H9 (cell line): ENCODE measurements around the gene RASAL1. TPM values are rescaled to one million over a fixed set of nuclear protein-coding genes. Genes with fewer than 3 reads are reported as not detected.

Source experiments
- DNase-seq: peaks from one replicate; pipeline ENCODE4 v3.0.0-alpha.2; 2017
- H2AFZ ChIP-seq: one replicate; pipeline ENCODE4 v1.6.1; 2013; ENCODE audit warnings: mild to moderate bottlenecking, low read length, control low read depth, moderate library complexity
- H2AK5ac ChIP-seq: 2 replicates; pipeline ENCODE4 v1.6.1; 2013; ENCODE audit warnings: low read length, control low read depth, mixed read lengths; ENCODE audit not compliant: insufficient read length
- H2BK120ac ChIP-seq: one replicate; pipeline ENCODE4 v1.6.1; 2013; ENCODE audit warnings: low read depth, mild to moderate bottlenecking, low read length, control low read depth, inconsistent platforms; ENCODE audit not compliant: poor library complexity, severe bottlenecking
- H2BK12ac ChIP-seq: 2 replicates; pipeline ENCODE4 v1.6.1; 2013; ENCODE audit warnings: low read length, control low read depth, mixed read lengths, low read depth; ENCODE audit not compliant: insufficient read length
- H2BK15ac ChIP-seq: 2 replicates; pipeline ENCODE4 v1.6.1; 2013; ENCODE audit warnings: low read depth, low read length, control low read depth
- H2BK20ac ChIP-seq: one replicate; pipeline ENCODE4 v1.6.1; 2013; ENCODE audit warnings: low read depth, mild to moderate bottlenecking, low read length, control low read depth, inconsistent platforms; ENCODE audit not compliant: poor library complexity, severe bottlenecking
- H2BK5ac ChIP-seq: 2 replicates; pipeline ENCODE4 v1.6.1; 2013; ENCODE audit warnings: low read length, control low read depth, mixed read lengths; ENCODE audit not compliant: insufficient read length
- H3K14ac ChIP-seq: 2 replicates; pipeline ENCODE4 v1.6.1; 2013; ENCODE audit warnings: low read length, control low read depth; ENCODE audit not compliant: insufficient read depth
- H3K18ac ChIP-seq: 2 replicates; pipeline ENCODE4 v1.6.1; 2013; ENCODE audit warnings: low read depth, mild to moderate bottlenecking, mixed read lengths, low read length, control low read depth; ENCODE audit not compliant: insufficient read length
- H3K23ac ChIP-seq: 2 replicates; pipeline ENCODE4 v1.6.1; 2013; ENCODE audit warnings: low read length, control low read depth, mixed read lengths, low read depth; ENCODE audit not compliant: insufficient read length
- H3K23me2 ChIP-seq: 2 replicates; pipeline ENCODE4 v1.6.1; 2013; ENCODE audit warnings: low read depth, mild to moderate bottlenecking, mixed read lengths, low read length, control low read depth; ENCODE audit not compliant: insufficient read length, poor library complexity, severe bottlenecking
- H3K27ac ChIP-seq: 2 replicates; pipeline ENCODE4 v1.5.1; 2013; ENCODE audit warnings: low read length, control low read depth, mixed read lengths, low read depth; ENCODE audit not compliant: insufficient read length
- H3K27me3 ChIP-seq: 2 replicates; pipeline ENCODE4 v1.6.1; 2013; ENCODE audit warnings: low read length, control low read depth, inconsistent platforms; ENCODE audit not compliant: insufficient read depth
- H3K4ac ChIP-seq: 2 replicates; pipeline ENCODE4 v1.6.1; 2013; ENCODE audit warnings: low read depth, mild to moderate bottlenecking, control low read depth, inconsistent platforms, low read length, moderate library complexity
- H3K4me1 ChIP-seq: 2 replicates; pipeline ENCODE4 v1.6.1; 2013; ENCODE audit warnings: low read length, control low read depth, inconsistent platforms; ENCODE audit not compliant: insufficient read depth
- H3K4me2 ChIP-seq: 2 replicates; pipeline ENCODE4 v1.6.1; 2013; ENCODE audit warnings: low read length, control low read depth, mixed read lengths; ENCODE audit not compliant: insufficient read length, insufficient read depth
- H3K56ac ChIP-seq: 2 replicates; pipeline ENCODE4 v1.6.1; 2013; ENCODE audit warnings: low read depth, mild to moderate bottlenecking, mixed read lengths, low read length, control low read depth; ENCODE audit not compliant: insufficient read length
- H3K79me1 ChIP-seq: 2 replicates; pipeline ENCODE4 v1.6.1; 2013; ENCODE audit warnings: low read depth, mild to moderate bottlenecking, moderate library complexity, low read length, control low read depth, inconsistent platforms; ENCODE audit not compliant: insufficient read depth, poor library complexity, severe bottlenecking
- H3K79me2 ChIP-seq: 2 replicates; pipeline ENCODE4 v1.6.1; 2013; ENCODE audit warnings: low read length, control low read depth, inconsistent platforms; ENCODE audit not compliant: insufficient read depth
- H3K9ac ChIP-seq: 2 replicates; pipeline ENCODE4 v1.6.1; 2013; ENCODE audit warnings: low read length, control low read depth, mixed read lengths; ENCODE audit not compliant: insufficient read length; ENCODE audit errors: extremely low read depth
- H3K9me3 ChIP-seq: one replicate; pipeline ENCODE4 v1.6.1; 2013; ENCODE audit warnings: low read depth, low read length, inconsistent platforms; ENCODE audit not compliant: control insufficient read depth
- H3T11ph ChIP-seq: one replicate; pipeline ENCODE4 v1.6.1; 2013; ENCODE audit warnings: mild to moderate bottlenecking, low read length, control low read depth, inconsistent platforms
- H4K20me1 ChIP-seq: one replicate; pipeline ENCODE4 v1.6.1; 2013; ENCODE audit not compliant: control insufficient read depth, insufficient read length, insufficient read depth
- H4K5ac ChIP-seq: 2 replicates; pipeline ENCODE4 v1.6.1; 2013; ENCODE audit warnings: low read depth, mild to moderate bottlenecking, mixed read lengths, low read length, control low read depth; ENCODE audit not compliant: insufficient read length
- H4K8ac ChIP-seq: replicated peaks from 2 replicates; pipeline ENCODE4 v1.6.1; 2013; ENCODE audit warnings: low read length, control low read depth, mixed read lengths, low read depth; ENCODE audit not compliant: insufficient read length
- H4K91ac ChIP-seq: 2 replicates; pipeline ENCODE4 v1.6.1; 2013; ENCODE audit warnings: low read depth, mild to moderate bottlenecking, moderate library complexity, mixed read lengths, low read length, control low read depth; ENCODE audit not compliant: insufficient read length
- H3K27ac Mint-ChIP-seq, 3 experiments: 2 replicates in 2 of 3; 3 replicates in 1 of 3; pipeline ENCODE4 v1.8.0; 2020 to 2021; ENCODE audit warnings: mixed read lengths in 3 of 3, mild to moderate bottlenecking in 1 of 3, moderate library complexity in 1 of 3
- H3K27me3 Mint-ChIP-seq: 2 replicates; pipeline ENCODE4 v1.8.0; 2021; ENCODE audit warnings: low read depth, mild to moderate bottlenecking, moderate library complexity, mixed read lengths
- H3K36me3 Mint-ChIP-seq, 3 experiments: 2 replicates in 2 of 3; 3 replicates in 1 of 3; pipeline ENCODE4 v1.8.0; 2020 to 2021; ENCODE audit warnings: low read depth in 3 of 3, mixed read lengths in 3 of 3; ENCODE audit not compliant: insufficient read depth in 1 of 3
- H3K4me1 Mint-ChIP-seq, 2 experiments: 2 replicates each; pipeline ENCODE4 v1.8.0; 2020; ENCODE audit warnings: mixed read lengths in 2 of 2
- H3K4me3 Mint-ChIP-seq, 2 experiments: 2 replicates in 1 of 2; 3 replicates in 1 of 2; pipeline ENCODE4 v1.8.0; 2020 to 2021; ENCODE audit warnings: mild to moderate bottlenecking in 2 of 2, mixed read lengths in 2 of 2, moderate library complexity in 1 of 2
- H3K9me3 Mint-ChIP-seq, 2 experiments: 2 replicates in 1 of 2; 3 replicates in 1 of 2; pipeline ENCODE4 v1.8.0; 2020; ENCODE audit warnings: mild to moderate bottlenecking in 2 of 2, mixed read lengths in 2 of 2, moderate library complexity in 1 of 2
- CTCF ChIP-seq: fragments of 200-600 bp; sonication (generic); conservative IDR thresholded peaks from 3 replicates; pipeline ENCODE4 v1.8.0; 2021; ENCODE audit warnings: antibody characterized with exemption, mild to moderate bottlenecking
- WGBS: extraction: QIAGEN DNeasy Blood & Tissue Kit; methylation state at CpG from one replicate; pipeline ENCODE4 v1.1.7; 2013; ENCODE audit warnings: missing lambda C conversion rate, low lambda C conversion rate, mixed read lengths; ENCODE audit not compliant: insufficient read length; ENCODE audit errors: extremely low coverage; 5-methylcytosine and 5-hydroxymethylcytosine counted together
- total RNA-seq: library from RNA; stranded (reverse); gene quantifications from 2 replicates; pipeline ENCODE4 v1.2.1, GENCODE V29; 2021

The RASAL1 gene
- total RNA-seq, 1 experiment from 2014 or later: 2.3 TPM

- H3K56ac ChIP-seq: no peak overlapping the region
- H3K4me2 ChIP-seq: no peak overlapping the region
- no peak overlapping the region for H3K9ac ChIP-seq
- H3K18ac ChIP-seq: no peak overlapping the region
- H3T11ph ChIP-seq: no peak overlapping the region
- H3K9me3 Mint-ChIP-seq: no peaks in the 10 kb centered on the region; a peak in 1 of 5 replicates
- no peak overlapping the region for H4K8ac ChIP-seq
- DNase-seq: no peak
- H3K36me3 Mint-ChIP-seq: no peaks in the 10 kb centered on the region
- H3K27me3 Mint-ChIP-seq: peaks cover 17% of the 10 kb centered on the region
- H2AK5ac ChIP-seq: no peak overlapping the region
- no peak overlapping the region for H2BK120ac ChIP-seq
- no peak overlapping the region for H2BK15ac ChIP-seq
- H3K4me3 Mint-ChIP-seq: peak overlapping the region in 1 of 2 experiments; percentile 3; a peak in 2 of 5 replicates
- H3K23me2 ChIP-seq: peaks cover 2% of the 10 kb centered on the region
- no peak overlapping the region for H2BK20ac ChIP-seq
- TF ChIP-seq CTCF: no peak
- H3K4me1 Mint-ChIP-seq: peaks cover 18 to 36% of the 10 kb centered on the region in 2 experiments
- H3K79me2 ChIP-seq: no peaks in the 10 kb centered on the region
- no peak overlapping the region for H3K27ac ChIP-seq
- no peaks in the 10 kb centered on the region for H4K20me1 ChIP-seq
- H2BK12ac ChIP-seq: no peak overlapping the region
- H2BK5ac ChIP-seq: no peak overlapping the region
- no peak overlapping the region for H3K23ac ChIP-seq
- H3K9me3 ChIP-seq: no peaks in the 10 kb centered on the region
- H2AFZ ChIP-seq: no peak overlapping the region
- no peak overlapping the region for H3K14ac ChIP-seq
- H3K4ac ChIP-seq: no peak overlapping the region
- H4K91ac ChIP-seq: no peak overlapping the region
- H3K4me1 ChIP-seq: peaks cover 4% of the 10 kb centered on the region; the same call in 1 of the 2 replicates
- H4K5ac ChIP-seq: no peak overlapping the region
- no peak overlapping the region; a peak in 1 of 7 replicates for H3K27ac Mint-ChIP-seq
- H3K79me1 ChIP-seq: no peaks in the 10 kb centered on the region
- no peaks in the 10 kb centered on the region; the same call in 1 of the 2 replicates for H3K27me3 ChIP-seq
- no CpG with 5 or more reads among the region's 5 CpGs for WGBS
Observed at GRCh38 chr12:113064395-113065125, 71.0 kb downstream of the RASAL1 start.
